Measurements from ENCODE around the gene PITPNM2.

Gene PITPNM2

GRCh38 chr12:123150744-123151456 lies at the start of gene PITPNM2:
Gene PITPNM2 (minus strand): TSS chr12:123151090. CDS start chr12:123034590, 116,500 bp downstream.
- DNase-seq = peak in 1 of 2 donors; percentile 38

DNA sequence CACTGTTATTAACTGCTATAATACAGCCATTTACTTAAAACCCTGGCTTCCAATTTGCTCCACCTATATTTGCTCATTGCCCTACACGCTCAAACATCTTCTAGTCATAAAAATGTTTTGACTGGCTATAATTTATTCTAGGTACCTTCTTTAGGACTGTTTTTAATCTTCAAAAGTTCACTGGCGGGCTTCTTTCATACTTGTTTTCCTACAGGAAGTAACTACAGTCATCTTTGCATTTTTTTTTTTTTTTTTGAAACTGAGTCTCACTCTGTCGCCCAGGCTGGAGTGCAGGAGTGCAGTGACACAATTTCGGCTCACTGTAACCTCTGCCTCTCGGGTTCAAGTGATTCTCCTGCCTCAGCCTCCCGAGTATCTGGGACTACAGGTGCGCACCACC lies 49.5 kb upstream of the PITPNM2 start:
- DNase-seq = no peak

DNA sequence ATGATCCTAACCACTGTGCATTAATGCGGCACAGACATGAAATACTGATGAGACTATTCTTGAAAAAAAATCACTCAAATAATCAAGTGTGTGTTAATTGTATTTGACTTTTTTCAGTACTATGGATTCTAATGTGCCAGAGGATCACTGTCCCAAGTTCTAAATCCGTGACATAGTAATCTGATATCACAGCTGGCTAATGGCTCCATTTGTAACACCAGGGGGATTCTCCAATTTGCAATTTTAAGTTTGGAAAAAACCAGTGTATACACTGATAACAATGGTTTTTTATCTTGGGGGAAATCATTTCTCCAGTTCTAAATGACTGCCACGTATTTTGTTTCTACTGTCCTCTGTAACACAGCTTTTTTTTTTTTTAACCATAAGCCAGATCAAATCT lies 49.0 kb upstream of the PITPNM2 start:
- DNase-seq = no peak

DNA sequence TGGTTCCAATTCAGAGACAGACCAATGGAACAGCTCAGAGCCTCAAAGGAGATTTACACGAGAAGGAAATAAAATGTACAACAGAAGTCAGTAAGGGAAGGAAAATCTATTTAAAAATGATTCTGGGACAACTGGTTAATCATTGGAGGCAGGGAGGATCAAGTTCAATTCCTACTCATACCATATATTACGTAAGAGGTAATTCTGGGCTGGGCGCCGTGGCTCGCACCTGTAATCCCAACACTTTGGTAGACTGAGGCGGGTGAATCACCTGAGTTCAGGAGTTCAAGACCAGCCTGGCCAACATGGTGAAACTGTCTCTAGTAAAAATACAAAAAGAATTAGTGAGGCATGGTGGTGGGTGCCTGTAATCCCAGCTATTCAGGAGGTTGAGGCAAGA lies 36.7 kb upstream of the PITPNM2 start:
- no peak for DNase-seq

DNA sequence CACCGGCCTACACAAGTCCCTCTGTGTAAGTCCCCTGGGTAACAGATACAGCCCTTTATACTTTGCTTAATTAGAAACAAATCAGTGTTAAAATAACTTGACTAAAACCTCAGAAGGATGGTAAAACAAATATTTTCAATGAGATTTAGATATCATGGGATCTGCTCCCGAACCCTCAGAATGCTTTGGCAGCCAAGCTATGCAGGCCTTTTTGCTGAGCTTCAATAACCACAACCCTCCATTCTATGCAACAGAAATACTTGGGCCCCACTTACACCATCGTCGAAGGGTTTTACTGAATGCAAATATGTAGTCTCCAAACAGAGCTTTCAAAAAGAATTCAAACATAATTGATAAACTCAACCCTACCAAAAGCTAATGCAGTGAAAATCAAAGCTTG lies 29.3 kb upstream of the PITPNM2 start:
- no peak for DNase-seq

- DNase-seq = no peak
Observed at GRCh38 chr12:123171967-123172366, 21.1 kb upstream of the PITPNM2 start.

GRCh38 chr12:123167329-123167728 lies 16.4 kb upstream of the PITPNM2 start:
- DNase-seq = no peak

DNA sequence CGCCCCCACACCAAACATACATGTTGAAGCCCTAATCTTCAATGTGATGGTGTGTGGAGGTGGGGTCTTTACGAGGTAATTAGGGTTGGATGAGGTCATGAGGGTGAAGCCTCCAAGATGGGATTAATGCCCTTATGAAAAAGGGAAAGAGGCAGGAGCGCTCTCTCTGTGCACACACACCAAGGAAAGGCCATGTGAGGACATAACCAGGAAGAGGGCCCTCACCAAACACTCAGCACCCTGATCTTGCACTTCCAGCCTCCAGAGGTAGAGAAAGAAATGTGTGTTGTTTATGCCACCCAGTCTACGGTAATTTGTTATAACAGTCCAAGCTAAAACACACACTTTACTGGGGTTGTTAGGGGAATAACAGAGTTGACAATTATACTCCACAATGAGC lies 14.6 kb upstream of the PITPNM2 start:
- no peak for DNase-seq

DNA sequence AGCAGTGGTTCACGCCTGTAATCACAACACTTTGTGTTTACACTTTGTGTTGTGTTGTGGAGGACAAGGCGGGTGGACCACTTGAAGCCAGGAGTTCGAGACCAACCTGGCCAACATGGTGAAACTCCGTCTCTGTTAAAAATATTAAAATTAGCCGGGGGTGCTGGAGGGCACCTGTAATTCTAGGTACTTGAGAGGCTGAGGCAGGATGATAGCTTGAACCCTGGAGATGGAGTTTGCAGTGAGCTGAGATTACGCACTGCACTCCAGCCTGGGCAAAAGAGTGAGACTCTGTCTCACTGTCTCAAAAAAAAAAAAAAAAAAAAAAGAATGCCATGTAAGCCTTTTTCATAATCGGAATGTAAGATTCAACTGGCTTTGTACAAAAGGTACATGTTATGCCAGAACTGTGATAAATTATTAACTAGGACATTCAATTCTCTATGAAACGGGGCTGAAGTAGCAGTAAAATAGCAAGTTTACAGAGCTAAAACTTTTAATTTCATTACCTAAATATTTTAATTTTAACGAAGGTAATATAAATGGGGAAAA lies 13.9 kb upstream of the PITPNM2 start:
- no peak for DNase-seq

DNA sequence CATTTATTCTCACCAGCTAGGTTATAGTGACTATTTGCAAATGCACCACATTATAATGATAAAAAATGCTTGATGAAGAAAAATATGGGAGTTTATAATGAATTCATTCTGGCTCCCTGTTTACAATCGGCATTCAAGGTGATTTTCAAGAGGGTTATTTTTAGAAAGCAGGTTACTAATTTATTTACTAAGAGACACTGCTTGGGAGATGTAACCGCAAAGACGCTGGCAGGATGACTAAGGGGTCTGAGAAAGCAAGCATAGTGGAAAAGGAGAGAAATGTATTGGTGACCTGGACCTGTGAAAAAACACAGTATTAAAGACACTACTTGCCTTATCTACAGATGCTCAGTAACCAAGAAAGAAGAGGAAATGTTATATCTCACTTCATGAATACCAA lies 13.3 kb upstream of the PITPNM2 start:
- no peak for DNase-seq

GRCh38 chr12:123163227-123163626 lies 12.3 kb upstream of the PITPNM2 start:
- DNase-seq = no peak

- no peak for DNase-seq
Observed at GRCh38 chr12:123160801-123161487, 10.1 kb upstream of the PITPNM2 start.

DNA sequence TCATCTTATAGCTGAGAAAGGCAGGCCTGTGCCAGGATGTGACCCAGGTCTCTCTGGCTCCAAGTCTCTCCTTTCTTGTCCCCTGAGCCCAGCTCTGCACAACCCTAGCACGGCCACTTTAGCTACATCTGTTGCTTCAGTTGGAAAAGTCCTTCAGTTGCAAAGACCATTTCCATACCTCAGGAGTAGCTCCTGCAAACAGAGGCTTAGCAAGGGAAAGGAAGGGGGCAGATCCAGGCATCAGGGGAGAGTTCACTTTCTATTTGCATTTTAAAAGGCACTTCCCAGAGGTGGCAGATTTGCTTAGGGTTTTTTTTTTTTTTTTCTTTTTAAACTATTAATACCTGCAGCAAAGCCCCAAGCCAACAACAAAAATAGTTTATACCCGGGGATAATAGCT lies 3.0 kb upstream of the PITPNM2 start:
- DNase-seq = no peak

DNA sequence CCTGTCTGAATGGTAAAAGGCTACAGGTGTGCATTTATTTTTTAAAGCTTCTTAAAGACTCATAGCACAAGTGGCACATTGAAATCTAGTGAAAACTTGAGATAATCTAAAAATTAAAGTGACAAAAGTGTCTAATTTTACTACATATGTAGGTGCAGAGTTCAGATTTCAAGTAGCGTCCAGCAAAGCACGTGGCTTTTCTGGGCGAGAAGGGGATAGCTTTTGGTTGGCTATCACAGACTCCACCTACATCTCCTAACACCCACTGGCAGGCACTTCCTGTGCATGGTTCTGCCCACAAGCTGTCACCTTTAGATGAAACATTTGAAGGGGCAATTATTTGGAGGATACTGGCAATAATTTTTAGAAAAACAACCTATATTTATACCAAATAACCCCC lies 1.9 kb upstream of the PITPNM2 start:
- no peak for DNase-seq

DNA sequence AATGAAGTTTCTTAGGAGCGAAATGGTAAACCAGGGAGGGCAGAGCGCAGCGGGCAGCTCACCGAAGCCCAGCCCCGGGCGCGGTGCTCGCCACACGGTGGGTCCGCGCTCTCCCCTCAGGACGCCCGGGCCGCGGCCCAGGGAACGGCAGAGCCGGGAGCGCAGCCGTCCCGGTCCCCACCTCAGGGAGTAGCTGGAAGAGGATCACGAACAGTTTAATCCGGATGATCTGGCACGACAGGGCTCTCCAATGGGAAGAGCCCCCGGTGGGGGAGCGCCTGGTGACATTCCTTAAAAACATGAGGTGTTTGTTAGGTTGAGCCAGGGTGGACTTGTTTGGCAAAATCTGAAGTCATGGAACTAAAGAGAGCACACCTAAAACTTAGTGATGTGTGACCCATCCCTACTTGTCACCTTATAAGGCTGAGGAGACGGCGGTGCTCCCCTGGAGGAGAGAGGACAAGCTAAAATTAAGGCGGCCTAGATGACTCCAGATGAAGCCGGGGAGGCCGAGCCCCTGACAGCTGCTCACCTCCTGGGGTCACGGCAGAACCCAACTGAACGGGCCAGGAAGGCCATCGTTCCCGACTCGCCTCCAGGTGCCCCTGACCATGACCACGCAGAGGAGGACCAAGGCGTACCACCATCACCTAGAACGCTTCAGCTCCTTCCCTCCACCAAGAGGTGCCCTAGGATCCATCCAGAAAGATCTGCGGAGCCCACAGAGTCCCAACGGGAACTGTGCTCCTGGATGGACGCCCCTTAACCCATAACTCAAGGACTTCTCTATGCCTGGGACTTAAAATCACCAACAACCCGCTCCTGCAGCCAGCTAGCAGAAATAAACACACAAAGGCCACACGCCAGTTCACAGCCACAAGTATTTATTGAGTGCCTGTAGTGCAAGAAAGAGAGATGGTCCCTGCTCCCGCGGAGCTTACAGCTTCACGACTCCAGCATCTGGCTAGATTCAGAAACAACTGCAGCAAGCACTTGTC lies 866 bp upstream of the PITPNM2 start:
- no peak for DNase-seq

DNA sequence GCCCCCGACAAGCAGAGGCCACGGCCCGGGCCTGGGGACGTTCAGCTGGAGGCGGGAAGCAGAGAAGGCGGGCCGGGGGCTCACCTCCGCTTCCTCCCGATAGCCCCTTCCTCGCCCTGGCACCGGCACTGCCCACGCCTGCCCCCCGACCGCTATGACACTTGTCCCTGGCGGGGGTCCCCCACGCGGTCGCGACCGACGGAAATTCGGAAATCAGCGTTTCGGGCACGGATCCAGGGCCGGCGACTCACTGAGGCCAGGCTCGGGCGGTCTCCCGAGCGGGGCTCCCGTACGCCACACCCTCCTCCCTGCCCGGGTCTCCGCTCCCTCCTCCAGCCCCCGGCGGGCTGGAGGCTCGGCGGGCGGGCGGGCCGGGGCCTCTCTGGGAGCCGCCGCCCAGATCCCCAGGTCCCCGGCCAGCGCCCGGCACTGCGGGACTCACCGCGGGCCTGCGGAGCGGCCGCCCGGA lies 581 bp downstream of the PITPNM2 start:
- no peak for DNase-seq

- DNase-seq = no peak
Observed at GRCh38 chr12:123149501-123150274, 1.2 kb downstream of the PITPNM2 start.

DNA sequence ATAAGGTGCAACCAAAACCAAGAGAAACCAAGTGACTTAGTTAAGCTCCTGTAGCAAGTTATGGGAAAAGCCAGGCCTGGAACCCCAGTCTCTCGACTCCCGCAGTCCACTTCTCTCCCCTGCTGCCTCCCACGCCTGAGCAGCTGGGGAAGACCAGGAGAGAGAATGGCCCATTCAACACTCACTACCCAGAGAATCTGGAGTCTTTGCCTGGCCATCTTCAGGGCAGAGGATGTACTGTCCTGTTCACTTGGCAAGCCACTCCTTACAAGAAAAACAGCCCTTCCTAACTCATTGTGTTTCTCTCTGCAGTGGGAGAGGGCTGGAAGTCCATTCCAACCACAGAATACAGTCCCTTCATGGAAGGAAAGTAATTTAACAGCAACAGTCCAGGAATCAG lies 1.8 kb downstream of the PITPNM2 start:
- DNase-seq = no peak

DNA sequence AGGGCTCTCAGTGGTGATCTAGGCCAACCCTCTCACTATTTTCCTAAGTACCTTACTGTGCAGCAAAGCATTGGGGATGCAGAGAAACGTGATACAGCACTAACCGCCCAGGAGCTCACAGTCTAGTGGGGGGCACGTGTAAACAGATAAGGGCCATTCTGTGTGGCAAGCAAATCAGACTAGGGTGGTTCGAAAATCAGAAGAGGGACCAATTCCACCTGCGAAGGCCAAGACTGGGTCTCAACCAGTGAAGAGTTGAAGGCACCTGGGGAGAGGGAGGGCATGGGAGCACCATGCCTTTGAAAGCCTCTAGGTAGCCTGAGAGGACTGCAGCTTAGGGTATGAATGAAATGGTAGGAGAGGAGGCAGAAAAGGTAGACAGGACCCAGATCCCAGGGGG lies 2.2 kb downstream of the PITPNM2 start:
- DNase-seq = no peak

GRCh38 chr12:123148223-123148622 lies 2.7 kb downstream of the PITPNM2 start:
- no peak for DNase-seq

DNA sequence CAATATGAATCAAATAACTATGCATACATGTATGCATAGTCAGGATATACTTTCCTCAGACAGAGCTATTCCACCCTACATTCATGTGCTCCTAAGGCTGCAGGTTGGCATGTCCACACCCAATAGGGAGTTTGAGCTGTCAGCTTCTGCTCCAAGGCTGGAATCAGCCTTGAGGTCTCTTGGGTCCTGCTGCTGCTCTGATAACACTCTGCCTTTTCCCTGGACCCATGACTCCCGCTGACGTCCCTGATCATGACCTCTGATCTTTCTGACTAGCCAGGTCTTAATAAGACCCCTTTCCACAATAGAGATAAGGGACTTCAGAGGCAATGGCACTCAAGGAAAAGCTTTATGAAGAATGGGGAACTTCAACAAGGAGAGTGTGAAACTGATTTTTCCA lies 5.7 kb downstream of the PITPNM2 start:
- DNase-seq = no peak
